ENCODE measurements around the gene SOX15.

DNA sequence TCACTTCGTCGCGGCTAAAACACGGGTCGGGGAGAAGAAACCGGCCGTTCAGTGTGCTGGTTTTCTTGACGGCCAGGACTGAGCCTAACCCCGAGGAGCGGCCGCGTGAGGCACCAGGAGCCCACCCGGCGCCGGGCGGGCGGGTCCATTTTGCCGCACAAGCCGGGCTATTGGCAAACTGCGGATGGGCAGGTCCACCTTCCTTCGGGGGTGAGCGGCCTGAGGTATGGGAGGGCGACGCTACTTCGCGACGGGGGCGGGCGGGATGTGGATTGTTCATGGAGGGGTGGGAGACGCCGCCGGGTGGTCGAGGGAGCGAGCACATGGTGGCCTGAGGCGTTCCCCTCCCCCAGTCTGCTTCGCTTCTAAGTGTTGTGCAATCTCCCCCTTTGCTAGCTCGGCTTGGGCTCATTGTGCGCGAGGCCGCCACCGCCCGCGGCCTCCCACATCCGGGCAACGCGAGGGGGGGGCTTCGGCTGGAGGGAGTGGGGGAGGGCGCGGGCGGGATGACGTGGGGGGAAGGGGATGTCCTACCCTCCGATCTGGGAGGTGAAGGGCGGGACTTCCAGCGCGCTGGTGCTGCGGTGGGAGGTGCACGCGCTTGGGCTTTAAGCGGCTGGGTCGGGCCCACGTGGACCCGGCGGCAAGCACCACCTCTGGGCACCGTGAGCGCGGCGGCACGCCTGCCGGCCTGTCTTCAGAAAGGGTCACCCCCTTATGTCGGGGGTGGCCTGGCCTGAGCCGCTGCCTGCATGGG, 16.4 kb downstream of the SOX15 start:
- TF ChIP-seq KLF9 (tag by site-specific recombination; IDR thresholded peaks at IDR 0.05; ENCODE audit: low read depth) (peak; percentile 65; the same call in 1 of the 2 replicates), KLF16 (tag by site-specific recombination; IDR thresholded peaks at IDR 0.05) (peak; percentile 83), ZNF549 (tag by site-specific recombination; IDR thresholded peaks at IDR 0.05) (no peak), ZNF501 (tag by site-specific recombination; IDR thresholded peaks at IDR 0.05) (no peak), ZNF558 (tag by site-specific recombination; IDR thresholded peaks at IDR 0.05) (no peak), TCF7L2 (IDR thresholded peaks at IDR 0.05; ENCODE audit: borderline replicate concordance, low read depth, low read length) (no peak), BCL11B (tag by site-specific recombination; IDR thresholded peaks at IDR 0.05; ENCODE audit: low read depth) (peak; percentile 38; the same call in 1 of the 2 replicates)
- TF ChIP-seq, protein P1, sequence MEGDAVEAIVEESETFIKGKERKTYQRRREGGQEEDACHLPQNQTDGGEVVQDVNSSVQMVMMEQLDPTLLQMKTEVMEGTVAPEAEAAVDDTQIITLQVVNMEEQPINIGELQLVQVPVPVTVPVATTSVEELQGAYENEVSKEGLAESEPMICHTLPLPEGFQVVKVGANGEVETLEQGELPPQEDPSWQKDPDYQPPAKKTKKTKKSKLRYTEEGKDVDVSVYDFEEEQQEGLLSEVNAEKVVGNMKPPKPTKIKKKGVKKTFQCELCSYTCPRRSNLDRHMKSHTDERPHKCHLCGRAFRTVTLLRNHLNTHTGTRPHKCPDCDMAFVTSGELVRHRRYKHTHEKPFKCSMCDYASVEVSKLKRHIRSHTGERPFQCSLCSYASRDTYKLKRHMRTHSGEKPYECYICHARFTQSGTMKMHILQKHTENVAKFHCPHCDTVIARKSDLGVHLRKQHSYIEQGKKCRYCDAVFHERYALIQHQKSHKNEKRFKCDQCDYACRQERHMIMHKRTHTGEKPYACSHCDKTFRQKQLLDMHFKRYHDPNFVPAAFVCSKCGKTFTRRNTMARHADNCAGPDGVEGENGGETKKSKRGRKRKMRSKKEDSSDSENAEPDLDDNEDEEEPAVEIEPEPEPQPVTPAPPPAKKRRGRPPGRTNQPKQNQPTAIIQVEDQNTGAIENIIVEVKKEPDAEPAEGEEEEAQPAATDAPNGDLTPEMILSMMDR (tag by site-specific recombination; IDR thresholded peaks at IDR 0.05), result no peak; the same call in 1 of the 2 replicates
- TF ChIP-seq, protein P2, sequence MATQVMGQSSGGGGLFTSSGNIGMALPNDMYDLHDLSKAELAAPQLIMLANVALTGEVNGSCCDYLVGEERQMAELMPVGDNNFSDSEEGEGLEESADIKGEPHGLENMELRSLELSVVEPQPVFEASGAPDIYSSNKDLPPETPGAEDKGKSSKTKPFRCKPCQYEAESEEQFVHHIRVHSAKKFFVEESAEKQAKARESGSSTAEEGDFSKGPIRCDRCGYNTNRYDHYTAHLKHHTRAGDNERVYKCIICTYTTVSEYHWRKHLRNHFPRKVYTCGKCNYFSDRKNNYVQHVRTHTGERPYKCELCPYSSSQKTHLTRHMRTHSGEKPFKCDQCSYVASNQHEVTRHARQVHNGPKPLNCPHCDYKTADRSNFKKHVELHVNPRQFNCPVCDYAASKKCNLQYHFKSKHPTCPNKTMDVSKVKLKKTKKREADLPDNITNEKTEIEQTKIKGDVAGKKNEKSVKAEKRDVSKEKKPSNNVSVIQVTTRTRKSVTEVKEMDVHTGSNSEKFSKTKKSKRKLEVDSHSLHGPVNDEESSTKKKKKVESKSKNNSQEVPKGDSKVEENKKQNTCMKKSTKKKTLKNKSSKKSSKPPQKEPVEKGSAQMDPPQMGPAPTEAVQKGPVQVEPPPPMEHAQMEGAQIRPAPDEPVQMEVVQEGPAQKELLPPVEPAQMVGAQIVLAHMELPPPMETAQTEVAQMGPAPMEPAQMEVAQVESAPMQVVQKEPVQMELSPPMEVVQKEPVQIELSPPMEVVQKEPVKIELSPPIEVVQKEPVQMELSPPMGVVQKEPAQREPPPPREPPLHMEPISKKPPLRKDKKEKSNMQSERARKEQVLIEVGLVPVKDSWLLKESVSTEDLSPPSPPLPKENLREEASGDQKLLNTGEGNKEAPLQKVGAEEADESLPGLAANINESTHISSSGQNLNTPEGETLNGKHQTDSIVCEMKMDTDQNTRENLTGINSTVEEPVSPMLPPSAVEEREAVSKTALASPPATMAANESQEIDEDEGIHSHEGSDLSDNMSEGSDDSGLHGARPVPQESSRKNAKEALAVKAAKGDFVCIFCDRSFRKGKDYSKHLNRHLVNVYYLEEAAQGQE (tag by site-specific recombination; IDR thresholded peaks at IDR 0.05), result 0 out of 2 replicates have a peak, but pooled peaks have one; percentile 12
